GM12878 (cell line): ENCODE data around the gene UBE2Z. TPM values are rescaled to one million over a fixed set of nuclear protein-coding genes. Genes with fewer than 3 reads are reported as not detected.

ENCODE experiments used
- ATAC-seq: fragments of 200-7000 bp; cut with Tn5 transposase; 3 replicates; pipeline ENCODE4 v1.9.1; 2020; ENCODE audit warnings: mild to moderate bottlenecking, moderate library complexity
- BruUV-seq: library from RNA; stranded (reverse); fragments of 400-500 nt; replicated peaks from 2 replicates; lab custom pipeline; 2021; lab: Mats Ljungman, UMichigan
- CTCF ChIA-PET: fragments of 300-600 bp; sonication (Branson Sonifier 250); formaldehyde crosslinking; extraction: SDS; loops from one replicate; lab custom pipeline; 2021; ENCODE audit warnings: inconsistent platforms; lab: Yijun Ruan, JAX
- POLR2A ChIA-PET: fragments of 350-600 bp; formaldehyde crosslinking; extraction: SDS; loops from one replicate; lab custom pipeline; 2021; ENCODE audit warnings: inconsistent platforms; lab: Charles Lee
- RAD21 ChIA-PET: fragments of 300-600 bp; sonication (Branson Sonifier 250); formaldehyde crosslinking; loops from one replicate; lab custom pipeline; 2023; ENCODE audit warnings: antibody characterized with exemption; ENCODE audit not compliant: unreplicated experiment; lab: Charles Lee
- SMC1A ChIA-PET: fragments of 300-600 bp; sonication (Branson Sonifier 250); formaldehyde crosslinking; loops from one replicate; lab custom pipeline; 2023; ENCODE audit not compliant: unreplicated experiment, uncharacterized antibody; lab: Charles Lee
- DNase-seq: peaks from one replicate; pipeline ENCODE4 v3.0.0-alpha.2; 2011; ENCODE audit warnings: low read depth, low spot score
- FAIRE-seq: peaks from 3 replicates; lab custom pipeline; 2011; peaks lifted over from hg19 to GRCh38; lab: Jason Lieb, UNC
- H2AFZ ChIP-seq: 2 replicates; pipeline ENCODE4 v1.6.0; 2011; ENCODE audit warnings: low read depth, low read length, control low read depth; ENCODE audit not compliant: control insufficient read depth
- H3K27ac ChIP-seq: 2 replicates; pipeline ENCODE4 v1.5.1; 2011; ENCODE audit warnings: control low read depth; ENCODE audit not compliant: control insufficient read depth, insufficient read depth
- H3K27me3 ChIP-seq, 2 experiments: replicated peaks in 1 of 2; 2 replicates each; pipeline versions ENCODE4 v1.6.0 to v1.6.1; 2011; ENCODE audit warnings: low read length in 1 of 2; ENCODE audit not compliant: control insufficient read depth in 2 of 2, insufficient read depth in 2 of 2
- H3K36me3 ChIP-seq, 2 experiments: 2 replicates each; pipeline ENCODE4 v1.5.1; 2011; ENCODE audit warnings: low read length in 1 of 2; ENCODE audit not compliant: control insufficient read depth in 2 of 2, insufficient read depth in 2 of 2
- H3K4me1 ChIP-seq: 2 replicates; pipeline ENCODE4 v1.6.1; 2011; ENCODE audit warnings: mild to moderate bottlenecking, low read length, moderate library complexity, mixed read lengths; ENCODE audit not compliant: control insufficient read depth, insufficient read depth
- H3K4me2 ChIP-seq: 2 replicates; pipeline ENCODE4 v1.6.0; 2011; ENCODE audit warnings: control low read depth; ENCODE audit not compliant: control insufficient read depth, insufficient read depth
- H3K4me3 ChIP-seq: fragments of 200-600 bp; sonication (generic); 2 replicates; pipeline ENCODE4 v1.5.1; 2016
- H3K79me2 ChIP-seq: 2 replicates; pipeline ENCODE4 v1.6.0; 2011; ENCODE audit warnings: low read length; ENCODE audit not compliant: control insufficient read depth, insufficient read depth
- H3K9ac ChIP-seq: 2 replicates; pipeline ENCODE4 v1.8.0; 2011; ENCODE audit warnings: low read length, control low read depth, mixed read lengths; ENCODE audit not compliant: control insufficient read depth, insufficient read depth
- H3K9me3 ChIP-seq: replicated peaks from 3 replicates; pipeline ENCODE4 v1.5.1; 2011; ENCODE audit warnings: mild to moderate bottlenecking, low read length; ENCODE audit not compliant: control insufficient read depth, insufficient read depth
- H4K20me1 ChIP-seq: 2 replicates; pipeline ENCODE4 v1.6.0; 2011; ENCODE audit not compliant: control insufficient read depth, insufficient read depth
- BCL3 ChIP-seq: IDR thresholded peaks from 2 replicates; pipeline ENCODE4 v1.6.1; 2011; ENCODE audit warnings: borderline replicate concordance, low read depth, mild to moderate bottlenecking, moderate library complexity, low read length; ENCODE audit not compliant: insufficient read depth, poor library complexity, severe bottlenecking
- BMI1 ChIP-seq: fragments of 450-650 bp; IDR thresholded peaks from 2 replicates; pipeline ENCODE4 v1.6.1; 2016; ENCODE audit warnings: mild to moderate bottlenecking, moderate library complexity, borderline replicate concordance
- CBX5 ChIP-seq: sonication (generic); IDR thresholded peaks from 2 replicates; pipeline ENCODE4 v1.6.1; 2016; ENCODE audit warnings: low read depth, moderate library complexity, mild to moderate bottlenecking, inconsistent platforms
- ELK1 ChIP-seq: IDR thresholded peaks from 2 replicates; pipeline ENCODE4 v1.6.1; 2012; ENCODE audit warnings: low read depth, low read length, improper control_type of control experiment
- ETV6 ChIP-seq, 2 experiments: fragments of 450-650 bp in 1 of 2; IDR thresholded peaks in 1 of 2; conservative IDR thresholded peaks in 1 of 2; 2 replicates each; pipeline ENCODE4 v1.6.1; 2014; ENCODE audit warnings: antibody characterized with exemption in 1 of 2, borderline replicate concordance in 1 of 2, low read depth in 1 of 2, mild to moderate bottlenecking in 1 of 2, moderate library complexity in 1 of 2
- GATAD2B ChIP-seq: fragments of 450-650 bp; conservative IDR thresholded peaks from 2 replicates; pipeline ENCODE4 v1.6.1; 2017; ENCODE audit warnings: low read depth, mild to moderate bottlenecking, moderate library complexity
- NKRF ChIP-seq: fragments of 450-650 bp; conservative IDR thresholded peaks from 2 replicates; pipeline ENCODE4 v1.6.1; 2017; ENCODE audit warnings: mild to moderate bottlenecking, moderate library complexity
- NRF1 ChIP-seq: conservative IDR thresholded peaks from 2 replicates; pipeline ENCODE4 v1.6.1; 2011; ENCODE audit warnings: mild to moderate bottlenecking, low read depth, low read length, improper control_type of control experiment
- PML ChIP-seq: IDR thresholded peaks from 2 replicates; pipeline ENCODE4 v1.6.1; 2012; ENCODE audit warnings: low read length, inconsistent platforms
- POLR2A ChIP-seq: IDR thresholded peaks from 2 replicates; pipeline ENCODE4 v1.6.1; 2011; ENCODE audit warnings: low read depth, mild to moderate bottlenecking, low read length
- SIN3A ChIP-seq: IDR thresholded peaks from 2 replicates; pipeline ENCODE4 v1.6.1; 2012; ENCODE audit warnings: low read depth, low read length, improper control_type of control experiment
- ZNF274 ChIP-seq: IDR thresholded peaks from one replicate; pipeline ENCODE4 v1.8.0; 2011; ENCODE audit not compliant: insufficient read length, insufficient read depth
- ZNF622 ChIP-seq: fragments of 450-650 bp; IDR thresholded peaks from 2 replicates; pipeline ENCODE4 v1.6.1; 2017; ENCODE audit warnings: mild to moderate bottlenecking, inconsistent platforms
- WGBS: methylation state at CpG from one replicate; pipeline ENCODE4 v1.1.6; 2016; ENCODE audit warnings: low lambda C conversion rate; ENCODE audit not compliant: insufficient replicate concordance, insufficient coverage; ENCODE audit errors: missing lambda C conversion rate; 5-methylcytosine and 5-hydroxymethylcytosine counted together
- in situ Hi-C: fragments of 300-500 bp; cut with MboI; formaldehyde crosslinking; loops from 9 replicates; pipeline ENCODE4 v1.14.3; 2018; ENCODE audit warnings: mixed read lengths
- intact Hi-C: fragments of 100-400 bp; cut with micrococcal nuclease; formaldehyde crosslinking; loops from one replicate; pipeline ENCODE4 v1.14.2; 2022; ENCODE audit not compliant: unreplicated experiment
- polyA plus RNA-seq, 11 experiments: library from polyadenylated mRNA; depleted of rRNA in 4 of 11; unstranded in 6 of 11; stranded (reverse) in 5 of 11; fragments of >200 nt; fragmentation: Nextera tagmentation in 4 of 11; fragmentation: Illumina TruSeq in 1 of 11; extraction: Ambion mirVana in 4 of 11; extraction: Trizol in 1 of 11; gene quantifications; 1 replicate in 1 of 11; 2 replicates in 10 of 11; pipeline versions ENCODE4 v1.2.1 to v1.2.3, GENCODE V29; 2011 to 2016; ENCODE audit warnings: inconsistent platforms in 2 of 11, missing spikeins in 2 of 11, low read depth in 1 of 11
- total RNA-seq, 4 experiments: library from RNA; depleted of rRNA in 3 of 4; stranded (reverse); fragments of >200 nt in 3 of 4; fragmentation: Illumina TruSeq in 1 of 4; extraction: Trizol in 1 of 4; gene quantifications; 2 replicates each; pipeline versions ENCODE4 v1.2.1 to v1.2.3, GENCODE V29; 2013 to 2021
- TF ChIP-seq, protein P1 (sequence below): IDR thresholded peaks from 2 replicates; pipeline ENCODE4 v1.6.1; 2012; ENCODE audit warnings: mild to moderate bottlenecking, low read depth, low read length
- TF ChIP-seq, protein P2 (sequence below): IDR thresholded peaks from 2 replicates; pipeline ENCODE4 v1.6.1; 2011; ENCODE audit warnings: low read depth, mild to moderate bottlenecking, low read length, moderate library complexity, borderline replicate concordance; ENCODE audit errors: extremely low read depth

Gene UBE2Z
- total and polyA plus RNA-seq, 10 of the 15 experiments (the other 5 are each of a cell fraction or from before 2014, with no cell fraction given): 23.1 to 191 (median 57.4) TPM

- peak overlapping the region; percentile 95 for H3K4me2 ChIP-seq
- DNase-seq: no peak
- intact Hi-C loops (loop anchor here (1.0 kb wide), 1 partner anchor 15 kb away; the partner anchor contains the start of gene ATP5MC1), in situ Hi-C loops (no loop called here)
- ChIA-PET POLR2A (interaction anchor here (0.6 to 1.4 kb wide), 9 partner anchors 10 to 99 kb away, joined by 3 to 15 read pairs (median 4); partner anchors contain the start of genes ATP5MC1 and SNF8), RAD21 (interaction anchor here (0.6 to 2.7 kb wide), 7 partner anchors 8 to 1391 kb away, joined by 3 to 34 read pairs (median 3); partner anchors contain the start of gene ATP5MC1), CTCF (interaction anchor here (0.5 to 3.3 kb wide), 4 partner anchors 14 to 283 kb away, joined by 3 to 21 read pairs (median 5); partner anchors contain the start of gene ATP5MC1), SMC1A (interaction anchor here (0.9 to 3.3 kb wide), 7 partner anchors 9 to 125 kb away, joined by 3 to 29 read pairs (median 4); partner anchors contain the start of gene ATP5MC1)
- H3K27me3 ChIP-seq: no peaks in the 10 kb centered on the region
- peak overlapping the region; percentile 92 for H3K9ac ChIP-seq
- peak overlapping the region; percentile 84 for H3K4me3 ChIP-seq
- FAIRE-seq: no peak
- peaks cover 50% of the 10 kb centered on the region for H3K79me2 ChIP-seq
- no peaks in the 10 kb centered on the region for H4K20me1 ChIP-seq
- no peak; the same call in 2 of the 3 replicates for ATAC-seq
- peaks cover 0 to 8% of the 10 kb centered on the region in 2 experiments for H3K36me3 ChIP-seq
- BruUV-seq: TSS peak; percentile 95
- H3K27ac ChIP-seq: peak overlapping the region; percentile 89
- H2AFZ ChIP-seq: peak overlapping the region; percentile 88
- WGBS: 0% methylated on average over 2 of the region's 2 CpGs
- H3K9me3 ChIP-seq: no peaks in the 10 kb centered on the region
- peaks cover 9% of the 10 kb centered on the region; the same call in 1 of the 2 replicates for H3K4me1 ChIP-seq
- TF ChIP-seq ELK1: no peak
- no peak for TF ChIP-seq BCL3
- TF ChIP-seq GATAD2B: no peak
- no peak for TF ChIP-seq NRF1
- 0 out of 2 replicates have a peak, but pooled peaks have one; percentile 62 for TF ChIP-seq NKRF
- no peak for TF ChIP-seq ETV6 (conservative IDR thresholded peaks at IDR 0.05 in 1 of 2, IDR thresholded peaks at IDR 0.05 in 1 of 2; ENCODE audit: borderline replicate concordance in 1 of 2, low read depth in 1 of 2)
- TF ChIP-seq, protein P1, sequence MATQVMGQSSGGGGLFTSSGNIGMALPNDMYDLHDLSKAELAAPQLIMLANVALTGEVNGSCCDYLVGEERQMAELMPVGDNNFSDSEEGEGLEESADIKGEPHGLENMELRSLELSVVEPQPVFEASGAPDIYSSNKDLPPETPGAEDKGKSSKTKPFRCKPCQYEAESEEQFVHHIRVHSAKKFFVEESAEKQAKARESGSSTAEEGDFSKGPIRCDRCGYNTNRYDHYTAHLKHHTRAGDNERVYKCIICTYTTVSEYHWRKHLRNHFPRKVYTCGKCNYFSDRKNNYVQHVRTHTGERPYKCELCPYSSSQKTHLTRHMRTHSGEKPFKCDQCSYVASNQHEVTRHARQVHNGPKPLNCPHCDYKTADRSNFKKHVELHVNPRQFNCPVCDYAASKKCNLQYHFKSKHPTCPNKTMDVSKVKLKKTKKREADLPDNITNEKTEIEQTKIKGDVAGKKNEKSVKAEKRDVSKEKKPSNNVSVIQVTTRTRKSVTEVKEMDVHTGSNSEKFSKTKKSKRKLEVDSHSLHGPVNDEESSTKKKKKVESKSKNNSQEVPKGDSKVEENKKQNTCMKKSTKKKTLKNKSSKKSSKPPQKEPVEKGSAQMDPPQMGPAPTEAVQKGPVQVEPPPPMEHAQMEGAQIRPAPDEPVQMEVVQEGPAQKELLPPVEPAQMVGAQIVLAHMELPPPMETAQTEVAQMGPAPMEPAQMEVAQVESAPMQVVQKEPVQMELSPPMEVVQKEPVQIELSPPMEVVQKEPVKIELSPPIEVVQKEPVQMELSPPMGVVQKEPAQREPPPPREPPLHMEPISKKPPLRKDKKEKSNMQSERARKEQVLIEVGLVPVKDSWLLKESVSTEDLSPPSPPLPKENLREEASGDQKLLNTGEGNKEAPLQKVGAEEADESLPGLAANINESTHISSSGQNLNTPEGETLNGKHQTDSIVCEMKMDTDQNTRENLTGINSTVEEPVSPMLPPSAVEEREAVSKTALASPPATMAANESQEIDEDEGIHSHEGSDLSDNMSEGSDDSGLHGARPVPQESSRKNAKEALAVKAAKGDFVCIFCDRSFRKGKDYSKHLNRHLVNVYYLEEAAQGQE: no peak
- TF ChIP-seq PML: no peak
- no peak for TF ChIP-seq CBX5
- no peak for TF ChIP-seq ZNF622
- TF ChIP-seq, protein P2, sequence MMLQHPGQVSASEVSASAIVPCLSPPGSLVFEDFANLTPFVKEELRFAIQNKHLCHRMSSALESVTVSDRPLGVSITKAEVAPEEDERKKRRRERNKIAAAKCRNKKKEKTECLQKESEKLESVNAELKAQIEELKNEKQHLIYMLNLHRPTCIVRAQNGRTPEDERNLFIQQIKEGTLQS: peak; percentile 10; the same call in 1 of the 2 replicates
- peak; percentile 62; the same call in 1 of the 2 replicates for TF ChIP-seq BMI1
- TF ChIP-seq SIN3A: no peak
- no peak for TF ChIP-seq ZNF274
- TF ChIP-seq POLR2A: no peak
Measured at GRCh38 chr17:48907713-48908046, 527 bp upstream of the UBE2Z start.
